Renal cortical epithelial cell (primary cell): ENCODE data around the gene FAF1. TPM values are rescaled to one million over a fixed set of nuclear protein-coding genes. Genes with fewer than 3 reads are reported as not detected.

Experiments used
- DNase-seq: peaks from one replicate; pipeline ENCODE4 v3.0.0-alpha.2; 2011; ENCODE audit warnings: low read depth
- total RNA-seq: library from RNA; depleted of rRNA; stranded (reverse); fragments of >200 nt; gene quantifications from 2 replicates; pipeline ENCODE4 v1.2.3, GENCODE V29; 2014

The FAF1 gene
- total RNA-seq, 1 donor from 2014 or later, result 92.6 TPM

DNA sequence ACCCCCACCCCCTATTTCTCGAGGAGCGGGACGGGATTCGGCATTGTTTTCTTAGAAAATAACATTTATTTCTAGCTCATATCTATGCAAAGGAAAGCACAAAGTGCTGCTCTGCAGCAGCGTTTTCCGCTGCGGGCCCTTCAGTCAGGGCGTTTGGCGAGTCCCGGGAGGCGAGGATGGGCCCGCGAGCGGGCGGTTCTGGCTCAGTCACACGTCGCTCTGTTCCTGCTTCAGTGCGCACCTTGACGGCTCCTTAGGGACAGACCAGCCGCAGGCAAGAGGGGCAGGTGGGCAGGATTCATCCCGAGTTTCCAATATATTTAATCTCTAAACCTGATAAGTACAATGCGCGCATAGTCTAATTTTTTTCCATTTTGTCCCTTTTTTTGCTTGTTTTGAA is 542.6 kb downstream of the FAF1 start:
- DNase-seq, result no peak

- no peak for DNase-seq
Observed at GRCh38 chr1:50416553-50417453, 543.3 kb downstream of the FAF1 start.

GRCh38 chr1:50416150-50416527 is 543.9 kb downstream of the FAF1 start:
- no peak for DNase-seq

GRCh38 chr1:50415235-50416149 is 544.6 kb downstream of the FAF1 start:
- no peak for DNase-seq

DNA sequence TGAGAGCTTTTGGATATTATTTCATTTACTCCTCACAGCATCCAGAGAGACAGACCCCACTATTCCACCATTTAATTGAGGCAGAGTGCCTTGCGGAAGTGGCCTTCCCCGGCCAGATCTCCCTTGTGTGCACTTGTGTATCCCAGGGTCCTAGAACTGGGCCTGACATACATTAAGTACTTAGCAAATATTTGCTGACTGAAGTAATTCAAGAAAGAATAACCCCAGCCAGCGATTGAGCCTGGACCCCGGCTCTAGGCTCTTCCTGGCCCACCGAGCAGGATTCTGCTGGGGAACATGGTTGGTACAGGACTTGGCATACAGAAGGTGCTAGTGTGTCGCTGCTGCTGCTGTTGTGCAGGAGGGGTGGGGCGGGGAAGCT is 545.2 kb downstream of the FAF1 start:
- DNase-seq, result no peak

DNA sequence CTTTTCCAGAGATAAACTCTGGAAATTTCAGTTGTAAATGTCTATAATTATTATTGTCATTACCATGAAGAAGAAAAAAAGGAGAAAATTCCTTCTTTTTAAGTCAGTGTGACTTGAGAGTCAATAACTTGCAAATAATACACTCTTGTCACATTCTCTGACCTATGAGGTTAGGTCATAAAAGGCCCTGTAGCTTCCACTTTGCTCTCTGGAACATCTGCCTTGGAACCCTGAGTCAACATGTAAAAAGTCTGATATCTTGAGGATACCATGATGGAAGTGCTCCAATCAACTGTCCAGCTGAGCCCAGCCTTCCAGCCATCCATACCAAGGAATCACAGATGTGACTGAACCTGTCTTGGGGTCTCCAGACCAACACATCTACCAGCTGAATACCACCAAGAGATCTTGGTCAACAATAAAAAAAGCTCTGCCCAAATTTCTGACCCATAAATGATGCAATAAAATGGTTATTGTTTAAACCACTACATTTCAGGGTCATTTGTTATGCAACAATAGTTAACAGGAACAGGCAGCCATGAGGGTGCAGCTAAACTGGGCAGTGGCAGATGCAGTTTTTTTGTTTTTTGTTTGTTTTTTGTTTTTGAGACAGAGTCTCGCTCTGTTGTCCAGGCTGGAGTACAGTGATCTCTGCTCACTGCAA is 547.1 kb downstream of the FAF1 start:
- DNase-seq, result no peak

- DNase-seq, result no peak
Observed at GRCh38 chr1:50405814-50406213, 554.3 kb downstream of the FAF1 start.

DNA sequence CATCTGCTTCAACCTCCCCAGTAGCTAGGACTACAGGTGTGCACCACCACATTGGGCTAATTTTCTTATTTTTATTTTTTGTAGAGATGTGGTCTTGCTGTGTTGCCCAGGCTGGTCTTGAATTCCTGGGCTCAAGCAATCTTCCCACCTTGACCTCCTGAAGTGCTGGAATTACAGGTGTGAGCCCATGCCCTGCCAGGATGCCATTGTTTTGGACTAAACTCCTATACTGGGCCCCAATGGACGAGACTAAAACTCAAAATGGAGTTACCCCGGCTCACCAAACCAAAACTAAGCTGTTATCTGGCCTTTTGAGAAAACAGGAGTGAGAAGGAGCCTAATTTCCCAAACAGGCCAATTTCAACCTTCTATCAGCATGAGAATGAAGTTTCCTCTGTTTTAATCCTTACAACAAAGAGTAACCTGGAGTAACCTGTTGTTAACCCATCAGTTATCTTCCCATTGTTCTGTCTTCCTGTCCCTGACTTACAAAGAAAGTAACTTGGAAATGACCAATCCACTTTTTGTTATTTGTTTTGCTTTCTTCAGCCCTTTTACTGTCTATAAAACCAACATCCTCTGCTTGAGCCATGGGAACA is 566.4 kb downstream of the FAF1 start:
- no peak for DNase-seq

Other genes starting within 250 kb of the FAF1 start
- gene CDKN2C, start 10.0 kb upstream of the FAF1 start, total RNA-seq, result 2.8 and 6.7 TPM in 2 replicates
- gene C1orf185, start 142.0 kb upstream of the FAF1 start, total RNA-seq, result 0.15 TPM in 1 of 2 replicates, not detected in the other